ENCODE measurements around the gene IGDCC3. TPM values are rescaled to one million over a fixed set of nuclear protein-coding genes. Genes with fewer than 3 reads are reported as not detected.

Gene IGDCC3
- total RNA-seq, 2 donors from 2014 or later, result not detected

DNA sequence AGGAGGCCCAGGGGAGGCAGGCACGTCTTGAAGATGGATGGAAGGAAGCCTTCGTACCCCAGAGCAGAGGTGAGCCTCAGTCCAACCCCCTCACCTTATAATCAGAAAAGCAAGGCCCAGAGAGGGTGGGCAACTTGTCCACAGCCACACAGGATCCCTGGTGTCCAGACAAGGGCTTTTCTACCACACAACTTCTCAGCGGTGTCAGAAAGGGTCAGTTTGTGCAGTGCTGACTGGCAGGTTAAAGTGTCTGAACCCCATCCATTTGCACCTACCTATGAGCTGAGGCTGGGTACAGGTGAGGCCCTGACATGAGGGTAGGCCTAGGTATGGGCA lies 8.6 kb downstream of the IGDCC3 start:
- no peak for DNase-seq
- Mint-ChIP-seq H3K4me1 (ENCODE audit: low read depth) (no peaks in the 10 kb centered on the region), H3K27me3 (ENCODE audit: low read depth) (peaks cover 23% of the 10 kb centered on the region), H3K4me3 (no peak overlapping the region), H3K27ac (no peak overlapping the region), H3K9me3 (no peaks in the 10 kb centered on the region), H3K36me3 (ENCODE audit: insufficient read depth in 2 of 2) (no peaks in the 10 kb centered on the region)
- ATAC-seq (replicated peaks in 1 of 2), result no peak

DNA sequence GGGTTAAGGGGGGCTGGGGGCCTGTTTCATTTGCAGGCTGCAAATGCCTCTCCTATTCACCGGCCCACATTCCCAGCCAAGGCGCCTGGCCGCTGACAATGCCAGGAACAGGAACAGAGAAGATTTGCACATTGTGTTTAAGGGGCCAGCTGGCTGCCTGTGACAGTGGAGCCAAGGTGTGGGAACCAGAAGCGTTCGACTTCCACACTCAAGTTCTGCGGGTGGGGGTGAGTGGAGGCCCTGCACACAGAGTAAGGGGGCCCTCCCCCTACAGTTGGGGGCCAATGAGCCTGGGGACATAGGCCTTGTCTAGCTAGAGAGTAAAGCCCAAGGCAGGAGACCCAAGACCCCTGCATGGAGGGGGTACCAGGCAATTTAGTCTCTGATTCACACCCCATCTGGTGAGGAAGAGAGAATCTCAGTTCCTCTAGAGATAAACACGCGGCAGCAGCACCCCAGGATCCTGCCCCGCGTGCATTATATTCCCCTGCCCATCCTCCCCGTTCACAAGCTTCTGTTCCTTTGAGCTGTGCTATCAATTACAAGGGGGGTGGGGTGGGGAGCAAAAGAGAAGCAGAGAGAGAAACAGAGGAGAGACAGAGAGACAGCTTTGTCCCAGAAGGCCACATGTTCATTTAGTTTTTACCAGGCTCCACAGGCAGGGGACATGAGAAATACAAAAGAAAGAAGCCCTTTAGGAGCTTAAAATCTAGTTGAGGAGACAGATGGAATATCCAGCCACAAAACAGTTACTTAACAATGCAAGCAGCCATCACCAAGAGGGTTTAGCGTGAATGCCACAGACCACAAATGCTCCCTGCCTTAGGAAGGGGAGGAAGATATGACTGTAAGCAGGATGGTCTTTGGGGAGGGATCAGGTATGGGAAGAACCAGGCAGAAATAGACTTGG lies 9.2 kb downstream of the IGDCC3 start:
- ATAC-seq (replicated peaks in 1 of 2), result no peak
- Mint-ChIP-seq H3K4me1 (ENCODE audit: low read depth) (no peaks in the 10 kb centered on the region), H3K9me3 (no peaks in the 10 kb centered on the region), H3K36me3 (ENCODE audit: insufficient read depth in 2 of 2) (no peaks in the 10 kb centered on the region), H3K27ac (no peak overlapping the region), H3K27me3 (ENCODE audit: low read depth) (peaks cover 17% of the 10 kb centered on the region), H3K4me3 (no peak overlapping the region)
- DNase-seq, result no peak

DNA sequence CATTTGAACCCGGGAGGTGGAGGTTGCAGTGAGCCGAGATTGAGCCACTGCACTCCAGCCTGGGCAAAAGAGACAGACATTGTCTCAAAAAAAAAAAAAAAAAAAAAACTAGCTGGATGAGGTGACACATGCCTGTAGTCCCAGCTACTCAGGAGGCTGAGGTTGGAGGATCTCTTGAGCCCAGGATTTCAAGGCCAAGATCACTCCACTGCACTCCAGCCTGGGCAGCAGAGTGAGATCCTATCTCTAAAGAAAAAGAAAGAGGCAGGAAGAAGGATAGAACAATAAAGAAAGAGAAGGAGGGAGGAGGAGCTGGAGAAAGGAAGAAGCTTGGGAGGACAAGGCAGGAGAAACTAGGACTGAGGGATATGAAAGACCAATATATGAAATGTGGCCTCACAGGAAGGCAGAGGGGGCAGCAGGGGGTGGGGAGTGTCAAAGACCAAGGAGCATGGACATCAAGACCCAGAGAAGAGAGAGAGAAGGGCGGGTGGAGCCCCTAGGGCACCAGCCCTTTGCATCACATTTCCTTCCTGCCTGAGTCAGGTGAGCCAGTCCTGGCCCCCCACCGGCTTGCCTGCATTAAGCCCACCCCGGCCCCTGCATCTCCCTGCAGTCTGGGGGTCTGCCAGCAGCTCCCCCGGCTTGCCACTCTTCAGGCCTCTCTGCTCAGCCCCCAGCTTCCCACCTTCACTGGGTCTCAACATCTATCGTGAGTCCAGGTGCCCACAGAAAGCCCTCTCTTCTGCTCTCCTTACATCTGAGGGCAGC lies 11.5 kb downstream of the IGDCC3 start:
- Mint-ChIP-seq H3K4me1 (ENCODE audit: low read depth) (no peaks in the 10 kb centered on the region), H3K4me3 (no peak overlapping the region), H3K27ac (no peak overlapping the region), H3K9me3 (no peaks in the 10 kb centered on the region), H3K27me3 (ENCODE audit: low read depth) (peaks cover 8% of the 10 kb centered on the region), H3K36me3 (ENCODE audit: insufficient read depth in 2 of 2) (no peaks in the 10 kb centered on the region)
- DNase-seq (no peak), ATAC-seq (replicated peaks in 1 of 2) (no peak)

DNA sequence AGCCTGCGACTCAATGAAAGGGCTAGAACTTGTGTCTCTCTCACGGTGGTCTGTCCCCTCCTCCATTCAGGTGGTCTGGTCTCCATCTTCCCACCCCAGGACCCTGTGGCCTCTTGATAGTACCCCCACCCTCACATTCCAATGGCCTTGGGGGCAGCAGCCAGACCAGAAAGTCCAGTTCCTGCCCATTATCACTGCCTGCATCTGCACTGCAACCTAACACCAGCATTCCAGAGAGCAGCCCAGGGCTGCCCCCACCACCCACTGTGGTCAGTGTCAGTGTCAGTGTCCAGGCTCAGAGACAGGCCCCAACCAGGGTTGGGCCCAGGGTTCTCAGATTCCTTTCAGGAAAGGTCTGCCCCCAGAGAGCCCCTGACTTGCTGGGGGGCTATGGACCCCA lies 12.6 kb downstream of the IGDCC3 start:
- no peaks in the 10 kb centered on the region for H3K9me3 Mint-ChIP-seq
- H3K4me1 Mint-ChIP-seq (ENCODE audit: low read depth), result no peaks in the 10 kb centered on the region
- H3K4me3 Mint-ChIP-seq, result no peak overlapping the region
- H3K27me3 Mint-ChIP-seq (ENCODE audit: low read depth), result peaks cover 10% of the 10 kb centered on the region
- H3K36me3 Mint-ChIP-seq (ENCODE audit: insufficient read depth in 2 of 2), result no peaks in the 10 kb centered on the region
- ATAC-seq (replicated peaks in 1 of 2), result no peak
- DNase-seq, result no peak
- H3K27ac Mint-ChIP-seq, result no peak overlapping the region

DNA sequence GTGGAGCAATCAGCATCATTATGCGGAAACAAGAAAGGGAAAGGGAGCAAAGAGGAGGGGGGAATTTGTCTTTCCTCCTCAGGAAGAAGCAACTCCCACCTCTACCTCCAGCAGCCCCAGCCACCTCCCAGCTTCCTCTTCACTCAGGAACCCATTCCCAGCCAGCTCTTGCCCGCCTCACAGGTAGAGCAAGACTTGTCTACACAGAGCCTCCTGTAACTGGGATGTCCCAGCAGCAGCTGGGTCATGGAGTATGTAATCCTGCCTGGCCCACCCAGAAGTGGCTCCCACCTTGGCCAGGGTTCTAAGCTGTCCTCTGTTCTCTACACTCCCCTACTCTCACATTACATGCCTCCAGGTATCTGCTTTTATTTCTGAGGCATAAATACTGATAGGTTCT lies 14.0 kb downstream of the IGDCC3 start:
- H3K27me3 Mint-ChIP-seq (ENCODE audit: low read depth), result peaks cover 10% of the 10 kb centered on the region
- H3K27ac Mint-ChIP-seq, result no peak overlapping the region
- no peaks in the 10 kb centered on the region for H3K9me3 Mint-ChIP-seq
- no peaks in the 10 kb centered on the region for H3K4me1 Mint-ChIP-seq (ENCODE audit: low read depth)
- H3K4me3 Mint-ChIP-seq, result no peak overlapping the region
- DNase-seq, result no peak
- H3K36me3 Mint-ChIP-seq (ENCODE audit: insufficient read depth in 2 of 2), result no peaks in the 10 kb centered on the region
- ATAC-seq (replicated peaks in 1 of 2), result no peak

DNA sequence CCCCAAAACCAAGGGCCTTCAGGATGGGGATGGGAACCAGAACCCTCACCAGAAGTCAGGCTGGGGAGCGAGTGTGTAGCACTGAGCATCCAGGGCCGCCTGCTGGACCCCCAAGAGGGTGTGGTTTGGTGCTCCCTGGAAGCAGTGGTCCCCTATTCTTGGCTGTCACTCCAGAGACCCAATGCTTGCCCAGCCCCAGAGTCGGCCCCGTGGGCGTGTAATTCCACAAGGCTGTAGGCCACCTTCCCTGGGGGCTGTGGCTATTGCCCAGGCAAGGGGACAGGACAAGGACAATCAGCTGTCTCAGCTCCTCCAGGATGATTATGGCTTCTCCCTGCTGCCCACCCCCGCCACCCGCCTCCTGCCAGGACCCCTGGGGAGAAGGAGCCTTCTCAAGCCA lies 14.5 kb downstream of the IGDCC3 start:
- H3K27me3 Mint-ChIP-seq (ENCODE audit: low read depth), result peaks cover 10% of the 10 kb centered on the region
- H3K36me3 Mint-ChIP-seq (ENCODE audit: insufficient read depth in 2 of 2), result no peaks in the 10 kb centered on the region
- no peaks in the 10 kb centered on the region for H3K4me1 Mint-ChIP-seq (ENCODE audit: low read depth)
- no peaks in the 10 kb centered on the region for H3K9me3 Mint-ChIP-seq
- H3K4me3 Mint-ChIP-seq, result no peak overlapping the region
- ATAC-seq (replicated peaks in 1 of 2) (no peak), DNase-seq (no peak)
- H3K27ac Mint-ChIP-seq, result no peak overlapping the region

DNA sequence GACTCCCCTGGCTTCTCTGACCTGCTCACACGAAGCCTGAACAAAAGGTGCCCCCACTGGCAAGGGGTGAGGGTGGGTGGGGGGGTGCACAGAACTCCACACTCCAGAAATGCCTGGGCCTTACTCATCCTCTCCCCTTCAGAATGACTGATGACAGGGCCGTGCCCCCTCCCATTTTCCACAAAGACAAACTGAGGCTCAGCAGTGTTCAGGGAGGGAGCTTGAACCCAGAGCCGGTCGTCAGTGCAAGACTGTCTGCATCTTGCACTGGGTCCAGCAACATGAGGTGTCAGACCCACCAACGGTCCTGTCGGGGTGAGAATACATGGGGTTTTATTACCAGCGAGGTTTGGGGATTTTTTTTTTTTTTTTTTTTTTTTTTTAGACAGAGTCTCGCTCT lies 15.3 kb downstream of the IGDCC3 start:
- Mint-ChIP-seq H3K9me3 (no peaks in the 10 kb centered on the region), H3K36me3 (ENCODE audit: insufficient read depth in 2 of 2) (no peaks in the 10 kb centered on the region), H3K27me3 (ENCODE audit: low read depth) (peaks cover 18% of the 10 kb centered on the region), H3K4me3 (no peak overlapping the region), H3K4me1 (ENCODE audit: low read depth) (no peaks in the 10 kb centered on the region), H3K27ac (no peak overlapping the region)
- no peak for ATAC-seq (replicated peaks in 1 of 2)
- DNase-seq, result no peak

DNA sequence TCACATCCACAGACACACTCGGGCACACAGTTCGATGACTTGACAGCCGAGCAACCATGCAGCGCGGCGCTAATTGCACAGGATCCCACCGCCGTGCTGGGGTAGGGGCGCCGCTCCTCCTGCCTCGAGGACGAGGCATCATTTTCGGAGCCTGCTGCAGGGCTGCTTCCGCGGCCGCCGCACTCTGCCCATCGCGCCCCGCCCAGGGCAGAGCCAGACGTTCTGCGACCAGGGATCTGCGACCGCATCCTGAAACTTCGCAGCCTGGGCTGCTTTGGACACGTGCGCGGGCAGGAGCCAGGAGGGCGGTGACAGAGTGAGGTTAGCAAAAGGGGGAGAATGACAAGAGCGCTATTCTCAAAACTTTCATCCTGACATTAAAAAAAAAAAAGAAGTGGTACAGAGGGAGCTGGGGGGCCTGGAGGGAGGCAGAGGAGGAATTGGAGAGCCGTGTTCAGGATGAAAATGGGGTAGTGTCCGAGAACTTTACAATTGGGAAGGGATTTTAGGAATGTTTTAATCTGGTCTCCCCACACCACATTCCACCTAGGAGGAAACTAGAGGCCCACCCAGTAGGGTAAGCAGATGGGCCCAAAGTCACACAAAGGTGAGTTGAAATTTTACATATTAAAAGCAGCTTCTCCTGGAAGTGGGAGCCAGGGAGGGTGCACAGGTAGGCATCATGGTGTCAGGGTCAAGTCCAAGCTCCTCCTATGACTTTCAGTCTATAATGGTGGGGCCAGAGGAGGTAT lies 15.9 kb downstream of the IGDCC3 start:
- no peaks in the 10 kb centered on the region for H3K4me1 Mint-ChIP-seq (ENCODE audit: low read depth)
- DNase-seq (no peak), ATAC-seq (replicated peaks in 1 of 2) (no peak)
- H3K36me3 Mint-ChIP-seq (ENCODE audit: insufficient read depth in 2 of 2), result no peaks in the 10 kb centered on the region
- H3K27ac Mint-ChIP-seq, result no peak overlapping the region
- no peak overlapping the region for H3K4me3 Mint-ChIP-seq
- H3K27me3 Mint-ChIP-seq (ENCODE audit: low read depth), result peaks cover 20% of the 10 kb centered on the region
- no peaks in the 10 kb centered on the region for H3K9me3 Mint-ChIP-seq

DNA sequence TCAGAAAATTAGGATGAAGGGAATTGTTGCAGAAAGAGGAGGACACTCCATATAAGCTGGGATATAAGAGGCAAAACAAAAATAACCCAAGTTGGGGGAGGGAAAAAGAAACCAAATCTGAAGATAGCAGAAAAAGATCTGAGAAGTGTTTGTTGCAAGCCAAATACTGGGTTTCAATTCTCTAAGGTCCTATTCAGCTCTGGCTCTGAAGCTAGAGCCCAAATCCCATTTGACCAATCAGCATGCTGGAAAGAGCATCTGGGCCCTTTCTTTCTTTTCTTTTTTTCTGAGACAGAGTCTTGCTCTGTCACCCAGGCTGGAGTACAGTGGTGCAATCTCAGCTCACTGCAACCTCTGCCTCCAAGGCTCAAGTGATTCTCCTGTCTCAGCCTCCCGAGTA lies 17.3 kb downstream of the IGDCC3 start:
- no peak overlapping the region for H3K27ac Mint-ChIP-seq
- DNase-seq (no peak), ATAC-seq (replicated peaks in 1 of 2) (no peak)
- H3K27me3 Mint-ChIP-seq (ENCODE audit: low read depth), result peaks cover 28% of the 10 kb centered on the region
- H3K36me3 Mint-ChIP-seq (ENCODE audit: insufficient read depth in 2 of 2), result peaks cover 0 to 3% of the 10 kb centered on the region in 2 donors
- H3K9me3 Mint-ChIP-seq, result no peaks in the 10 kb centered on the region
- no peak overlapping the region for H3K4me3 Mint-ChIP-seq
- H3K4me1 Mint-ChIP-seq (ENCODE audit: low read depth), result peaks cover 6% of the 10 kb centered on the region

DNA sequence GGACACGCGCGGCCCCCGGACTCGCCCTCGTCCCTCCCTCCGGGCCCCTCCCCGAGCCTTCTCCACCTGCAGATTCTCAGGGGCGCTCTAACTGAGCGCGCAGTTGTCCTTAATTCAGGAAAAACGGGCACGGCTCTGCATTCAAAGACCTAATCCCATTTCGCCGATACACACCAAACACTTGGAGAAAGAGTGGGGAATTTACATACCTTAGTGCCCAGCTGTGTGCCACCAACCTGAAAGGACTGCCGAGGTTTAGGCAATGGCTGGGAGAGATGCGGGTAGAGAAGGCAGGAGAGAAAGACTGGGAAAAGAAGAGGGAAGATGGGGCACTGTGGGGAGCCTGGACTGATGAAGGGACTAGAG lies 21.8 kb downstream of the IGDCC3 start:
- H3K27me3 Mint-ChIP-seq (ENCODE audit: low read depth), result peaks cover 43% of the 10 kb centered on the region
- H3K4me3 Mint-ChIP-seq, result peak overlapping the region; percentile 51 to 73
- peaks cover 5 to 18% of the 10 kb centered on the region in 2 donors for H3K36me3 Mint-ChIP-seq (ENCODE audit: insufficient read depth in 2 of 2)

DNA sequence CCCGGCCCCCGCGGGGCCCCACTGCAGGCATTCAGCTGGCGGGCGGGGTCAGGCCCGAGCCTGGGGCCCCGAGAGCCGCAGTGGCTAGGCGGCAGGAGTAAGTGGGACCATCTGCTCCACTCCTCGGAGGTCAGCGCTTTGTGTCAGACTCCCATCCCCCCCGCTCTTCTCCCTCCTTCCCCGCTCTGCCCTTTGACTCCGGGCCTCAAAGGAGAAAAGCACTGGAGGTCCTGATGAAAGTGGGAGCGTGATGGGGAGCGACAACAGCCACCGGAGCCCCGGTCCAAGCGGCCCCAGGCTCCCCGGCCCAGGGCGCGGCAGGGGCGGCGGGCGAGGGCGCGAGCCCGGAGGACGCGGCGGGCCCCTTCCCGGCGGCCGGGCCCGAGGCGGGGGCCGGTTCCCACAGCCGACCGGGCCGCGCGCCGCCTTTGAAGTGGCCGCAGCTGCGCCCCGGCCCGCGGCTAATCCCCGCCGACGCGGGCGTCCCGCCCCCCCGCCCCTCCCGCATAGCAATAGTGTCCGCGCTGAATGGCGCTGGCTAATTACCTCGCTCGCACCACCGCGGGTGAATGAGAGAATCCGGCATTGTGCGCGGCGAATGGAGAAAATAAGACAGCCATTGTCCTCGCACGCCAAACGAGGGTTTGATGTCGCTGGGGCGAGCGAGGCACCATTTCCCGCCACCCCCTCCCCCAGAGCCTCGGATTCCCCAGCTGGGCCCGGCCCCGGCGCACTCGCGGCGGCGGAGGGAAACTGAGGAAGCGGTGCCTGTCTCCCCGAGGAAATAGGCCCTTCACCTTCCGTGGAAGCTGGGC lies 22.4 kb downstream of the IGDCC3 start:
- peaks cover 5 to 22% of the 10 kb centered on the region in 2 donors for H3K36me3 Mint-ChIP-seq (ENCODE audit: insufficient read depth in 2 of 2)
- no peak for ATAC-seq (replicated peaks in 1 of 2)
- H3K27ac Mint-ChIP-seq, result no peak overlapping the region
- H3K4me1 Mint-ChIP-seq (ENCODE audit: low read depth), result peaks cover 6% of the 10 kb centered on the region
- peaks cover 5 to 7% of the 10 kb centered on the region in 2 donors for H3K9me3 Mint-ChIP-seq
- H3K4me3 Mint-ChIP-seq, result peak overlapping the region; percentile 32 to 73
- peaks cover 43% of the 10 kb centered on the region for H3K27me3 Mint-ChIP-seq (ENCODE audit: low read depth)
- no peak for DNase-seq

More for the DNA sequence above, 21.8 kb downstream of the IGDCC3 start:
- Mint-ChIP-seq H3K4me1 (ENCODE audit: low read depth) (peaks cover 6% of the 10 kb centered on the region), H3K27ac (no peak overlapping the region), H3K9me3 (peaks cover 5 to 7% of the 10 kb centered on the region in 2 donors)
- ATAC-seq (replicated peaks in 1 of 2) (no peak), DNase-seq (no peak)

DNA sequence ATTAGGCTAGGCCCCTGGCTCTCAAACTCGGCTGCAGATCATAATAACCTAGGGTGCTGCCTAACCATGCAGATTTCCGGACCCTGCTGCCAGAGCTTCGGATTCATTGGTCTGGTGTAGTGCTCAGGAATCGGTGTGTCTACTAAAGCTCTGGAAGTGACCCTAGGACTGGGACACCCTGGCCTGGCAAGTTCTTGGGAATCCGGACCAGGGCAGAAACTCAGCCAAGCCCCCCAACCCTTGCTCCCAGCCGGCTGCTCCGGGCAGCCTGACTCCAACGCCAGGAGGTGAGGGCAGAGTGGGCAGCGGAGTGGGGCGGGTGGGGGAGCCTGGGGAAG lies 23.0 kb downstream of the IGDCC3 start:
- H3K36me3 Mint-ChIP-seq (ENCODE audit: insufficient read depth in 2 of 2), result peaks cover 5 to 22% of the 10 kb centered on the region in 2 donors
- peaks cover 43% of the 10 kb centered on the region for H3K27me3 Mint-ChIP-seq (ENCODE audit: low read depth)
- peaks cover 5 to 7% of the 10 kb centered on the region in 2 donors for H3K9me3 Mint-ChIP-seq
- H3K4me1 Mint-ChIP-seq (ENCODE audit: low read depth), result peaks cover 6% of the 10 kb centered on the region
- H3K27ac Mint-ChIP-seq, result no peak overlapping the region
- DNase-seq (no peak), ATAC-seq (replicated peaks in 1 of 2) (no peak)
- H3K4me3 Mint-ChIP-seq, result peak overlapping the region; percentile 10 to 13
